ENCODE results near the gene CLCN6.

The CLCN6 gene, protein sequence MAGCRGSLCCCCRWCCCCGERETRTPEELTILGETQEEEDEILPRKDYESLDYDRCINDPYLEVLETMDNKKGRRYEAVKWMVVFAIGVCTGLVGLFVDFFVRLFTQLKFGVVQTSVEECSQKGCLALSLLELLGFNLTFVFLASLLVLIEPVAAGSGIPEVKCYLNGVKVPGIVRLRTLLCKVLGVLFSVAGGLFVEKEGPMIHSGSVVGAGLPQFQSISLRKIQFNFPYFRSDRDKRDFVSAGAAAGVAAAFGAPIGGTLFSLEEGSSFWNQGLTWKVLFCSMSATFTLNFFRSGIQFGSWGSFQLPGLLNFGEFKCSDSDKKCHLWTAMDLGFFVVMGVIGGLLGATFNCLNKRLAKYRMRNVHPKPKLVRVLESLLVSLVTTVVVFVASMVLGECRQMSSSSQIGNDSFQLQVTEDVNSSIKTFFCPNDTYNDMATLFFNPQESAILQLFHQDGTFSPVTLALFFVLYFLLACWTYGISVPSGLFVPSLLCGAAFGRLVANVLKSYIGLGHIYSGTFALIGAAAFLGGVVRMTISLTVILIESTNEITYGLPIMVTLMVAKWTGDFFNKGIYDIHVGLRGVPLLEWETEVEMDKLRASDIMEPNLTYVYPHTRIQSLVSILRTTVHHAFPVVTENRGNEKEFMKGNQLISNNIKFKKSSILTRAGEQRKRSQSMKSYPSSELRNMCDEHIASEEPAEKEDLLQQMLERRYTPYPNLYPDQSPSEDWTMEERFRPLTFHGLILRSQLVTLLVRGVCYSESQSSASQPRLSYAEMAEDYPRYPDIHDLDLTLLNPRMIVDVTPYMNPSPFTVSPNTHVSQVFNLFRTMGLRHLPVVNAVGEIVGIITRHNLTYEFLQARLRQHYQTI

DNA sequence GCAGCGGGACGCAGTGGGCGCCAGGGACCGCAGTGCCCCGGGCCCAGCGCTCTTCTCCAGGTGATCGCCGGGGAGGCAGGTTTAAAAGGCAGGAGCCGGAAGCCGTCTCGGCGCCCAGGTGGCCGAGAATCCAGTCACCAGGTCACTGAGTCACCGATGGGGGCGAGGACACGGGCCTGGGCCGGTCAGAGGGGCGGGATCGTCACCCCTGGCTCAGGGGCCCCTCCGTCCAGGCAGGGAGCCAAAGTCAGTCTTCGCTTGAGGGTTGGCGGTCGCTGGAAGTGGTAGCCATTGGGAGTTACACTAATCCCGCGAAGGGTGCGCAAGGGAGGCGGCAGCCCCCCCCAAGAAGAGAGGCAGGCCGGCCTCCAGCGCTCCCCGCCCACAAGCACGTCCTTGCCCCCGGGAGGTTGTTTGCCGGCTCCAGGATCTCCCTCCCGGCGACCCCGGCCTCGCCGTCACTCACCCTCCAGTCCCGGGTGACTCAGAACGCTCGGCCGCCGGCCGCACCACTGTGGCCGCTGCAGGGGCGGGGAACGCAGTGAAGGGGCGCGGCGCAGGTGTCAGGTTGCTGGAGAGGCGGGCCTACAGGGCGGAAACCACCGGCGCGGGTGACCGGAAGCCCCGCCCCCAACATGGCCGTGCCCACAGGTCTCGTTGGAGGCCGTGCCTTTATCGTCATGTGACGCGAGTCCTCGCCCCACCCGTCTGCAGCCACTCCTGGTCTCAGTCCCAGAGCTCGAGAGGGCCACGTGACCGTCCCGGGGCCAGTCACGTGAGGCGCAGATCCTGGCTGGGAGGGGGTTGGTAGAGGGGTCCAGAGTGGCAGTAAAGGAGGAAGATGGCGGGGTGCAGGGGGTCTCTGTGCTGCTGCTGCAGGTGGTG lies at the start of gene CLCN6, which contains the start of gene MTHFR:
Gene CLCN6 (plus strand): TSS at position 770 of the 885 bp plus-strand sequence. CDS start 72 bp downstream, at position 842.
Gene MTHFR (minus strand): TSS at position 543 of the 885 bp plus-strand sequence. CDS start 2,848 bp downstream, outside the sequence.
- DNase-seq (ENCODE audit: low read depth): peak; percentile 97

DNA sequence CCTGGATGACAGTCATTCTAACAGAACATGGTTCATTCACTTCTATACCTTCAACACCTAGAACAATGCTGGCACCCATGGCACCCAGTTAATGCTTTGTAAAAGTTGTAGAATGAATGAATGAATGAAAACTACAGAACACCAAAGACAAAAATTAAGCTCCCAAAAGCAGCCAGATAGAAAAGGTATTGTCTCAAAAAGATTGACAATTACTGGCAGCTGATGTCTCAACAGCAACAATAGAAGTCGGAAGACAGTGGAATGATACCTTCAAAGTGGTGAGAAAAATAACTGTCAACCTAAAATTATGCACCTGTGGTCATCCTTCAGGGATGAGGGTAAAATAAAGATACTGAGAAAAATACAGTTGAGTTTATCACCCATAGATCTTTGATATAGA lies 48.9 kb upstream of the CLCN6 start:
- no peak for DNase-seq (ENCODE audit: low read depth)

DNA sequence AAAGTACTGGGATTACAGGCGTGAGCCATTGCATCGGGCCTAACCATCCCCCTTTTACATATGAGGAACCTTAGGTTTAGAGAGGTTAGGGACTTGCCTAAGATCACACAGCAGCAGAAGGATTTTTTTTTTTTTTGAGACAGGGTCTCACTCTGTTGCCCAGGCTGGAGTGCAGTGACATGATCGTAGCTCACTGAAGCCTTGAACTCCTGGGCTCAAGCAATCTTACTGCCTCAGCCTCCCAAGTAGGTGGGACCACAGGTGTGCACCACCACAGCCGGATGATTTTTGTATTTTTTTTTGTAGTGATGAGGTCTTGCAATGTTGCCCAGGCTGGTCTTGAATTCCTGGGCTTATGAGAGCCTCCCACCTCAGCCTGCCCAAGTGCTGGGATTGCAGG lies 46.2 kb upstream of the CLCN6 start:
- DNase-seq (ENCODE audit: low read depth): no peak

DNA sequence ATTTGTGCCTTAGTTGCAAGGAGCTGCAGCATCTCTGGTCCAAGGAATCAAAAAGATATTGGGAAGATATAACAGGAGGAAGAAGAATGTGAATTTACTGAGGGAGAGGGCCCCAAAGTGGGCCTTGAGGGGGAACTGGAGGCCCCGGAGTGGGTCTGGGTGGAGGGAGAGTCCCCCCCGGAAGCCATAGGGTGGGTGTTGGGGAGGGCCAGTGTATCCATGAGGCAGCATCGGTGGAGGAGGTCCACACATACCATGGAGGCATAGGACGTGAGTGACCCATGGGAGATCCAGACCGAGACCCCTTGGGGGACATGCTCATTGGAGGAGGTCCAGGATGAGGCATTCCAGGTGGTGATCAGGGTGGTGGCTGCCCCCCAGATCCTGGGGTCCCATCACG lies 44.7 kb upstream of the CLCN6 start:
- no peak for DNase-seq (ENCODE audit: low read depth)

DNA sequence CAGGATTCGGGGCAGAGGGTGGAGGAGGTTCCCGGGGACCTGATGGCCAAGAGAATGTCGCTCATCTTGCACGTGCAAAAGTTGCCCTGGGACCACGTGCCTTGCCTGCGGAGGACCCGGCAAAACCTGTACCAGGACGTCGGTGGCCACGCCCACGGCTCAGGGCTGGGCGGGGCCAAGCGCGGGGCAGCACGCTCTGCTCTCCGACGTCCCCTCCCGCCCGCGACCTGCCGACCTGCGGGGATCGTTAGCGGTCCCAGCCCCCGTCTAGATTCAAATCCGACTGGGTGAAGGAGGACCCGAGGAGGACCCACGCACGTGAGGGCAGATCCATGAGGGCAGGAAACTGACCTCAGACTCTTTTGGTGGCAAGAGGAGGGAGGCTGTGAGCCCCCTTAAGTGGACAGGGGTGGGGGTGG lies 44.0 kb upstream of the CLCN6 start, which contains the start of gene C1orf167:
Gene C1orf167 (plus strand): TSS at position 206 of the 419 bp plus-strand sequence. CDS start 2,208 bp downstream, outside the sequence.
- DNase-seq (ENCODE audit: low read depth): no peak

DNA sequence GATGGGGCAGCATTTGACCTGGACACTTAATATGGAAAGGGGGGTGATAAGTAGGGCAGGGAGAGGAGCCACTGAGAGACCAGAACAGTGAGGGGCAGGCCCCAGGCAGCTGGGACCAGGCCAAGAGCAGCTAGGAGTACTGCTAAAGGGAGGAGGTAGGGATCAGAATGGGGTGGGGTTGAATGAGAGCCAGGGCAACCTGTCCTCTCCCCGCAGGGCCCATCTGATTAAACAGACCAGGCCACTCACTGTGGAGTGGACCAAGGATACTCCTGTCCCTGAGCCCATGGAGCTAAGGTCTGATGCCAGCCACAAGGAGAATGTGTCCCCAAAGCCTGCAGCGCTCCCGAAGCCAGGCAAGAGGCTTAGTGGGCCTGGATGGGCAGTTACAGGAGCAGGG lies 41.9 kb upstream of the CLCN6 start:
- DNase-seq (ENCODE audit: low read depth): no peak

DNA sequence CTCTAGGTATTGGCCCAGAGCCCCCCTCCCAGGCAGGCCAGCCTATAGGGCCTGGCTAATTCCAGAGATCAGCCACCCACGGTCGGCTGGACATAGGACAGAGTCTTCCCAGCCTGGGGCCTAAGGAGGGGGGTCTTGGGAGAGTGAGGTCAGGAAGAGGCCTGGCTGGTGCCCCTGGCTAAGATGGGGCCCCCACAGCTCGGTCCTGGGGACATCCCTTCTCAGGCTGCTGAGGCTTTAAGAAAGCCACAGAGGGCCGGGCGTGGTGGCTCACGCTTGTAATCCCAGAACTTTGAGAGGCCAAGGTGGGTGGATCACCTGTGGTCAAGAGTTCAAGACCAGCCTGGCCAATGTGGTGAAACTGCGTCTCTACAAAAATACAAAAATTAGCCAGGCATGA lies 41.5 kb upstream of the CLCN6 start:
- DNase-seq (ENCODE audit: low read depth): no peak

DNA sequence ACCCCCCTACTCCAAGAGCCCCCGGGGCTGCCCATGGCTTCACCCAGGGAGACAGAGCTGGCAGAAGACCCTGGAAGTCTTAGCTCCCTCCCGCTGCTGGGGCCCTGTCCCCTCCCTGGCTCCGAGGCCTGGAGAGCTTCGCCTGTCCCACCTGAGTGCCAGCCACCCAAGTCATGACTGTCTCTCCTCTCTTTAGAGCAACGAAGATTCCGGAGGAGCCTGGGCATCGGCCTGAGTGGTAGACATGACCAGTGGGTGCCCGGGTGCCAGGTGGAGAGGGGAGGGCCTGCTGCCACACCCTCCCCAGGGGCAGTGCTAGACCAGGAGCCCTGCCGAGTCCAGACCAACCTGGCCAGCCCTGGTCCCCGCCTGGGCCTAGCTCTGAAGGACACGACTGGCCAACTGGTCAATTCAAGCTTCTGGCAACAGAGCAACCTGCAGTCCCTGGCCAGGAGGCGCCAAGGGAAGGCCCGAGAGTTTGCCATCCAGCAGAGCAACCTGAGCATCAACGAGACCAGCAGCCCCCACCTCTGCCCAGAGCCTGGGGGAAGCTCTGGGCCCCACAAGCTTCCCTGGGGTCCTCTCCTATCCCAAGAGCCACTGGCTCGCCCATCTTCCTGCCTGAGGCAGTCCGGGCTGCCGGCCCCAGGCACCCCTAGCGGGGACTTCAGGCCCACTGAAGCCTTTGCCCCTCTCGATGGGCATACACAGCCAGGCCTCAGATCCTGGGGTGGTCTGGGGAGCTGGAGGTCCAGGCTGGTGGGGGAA lies 40.1 kb upstream of the CLCN6 start:
- DNase-seq (ENCODE audit: low read depth): no peak

DNA sequence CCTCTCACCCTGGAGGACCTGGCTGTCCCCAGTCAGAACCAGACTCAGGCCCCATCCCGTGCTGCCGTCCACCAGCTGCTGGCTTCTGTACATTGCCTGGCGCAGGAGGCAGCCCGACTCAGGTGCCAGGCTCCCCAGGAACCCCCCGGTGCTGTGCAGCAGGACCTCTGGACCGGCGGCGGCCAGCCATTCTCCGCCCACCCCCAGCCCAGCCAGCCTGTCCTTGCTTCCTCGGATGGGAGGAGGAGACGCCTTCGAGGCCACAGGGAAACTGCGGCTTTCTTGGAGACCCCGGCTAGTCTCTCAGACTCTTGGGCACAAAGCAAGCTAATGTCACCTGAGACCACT lies 39.6 kb upstream of the CLCN6 start:
- DNase-seq (ENCODE audit: low read depth): no peak

DNA sequence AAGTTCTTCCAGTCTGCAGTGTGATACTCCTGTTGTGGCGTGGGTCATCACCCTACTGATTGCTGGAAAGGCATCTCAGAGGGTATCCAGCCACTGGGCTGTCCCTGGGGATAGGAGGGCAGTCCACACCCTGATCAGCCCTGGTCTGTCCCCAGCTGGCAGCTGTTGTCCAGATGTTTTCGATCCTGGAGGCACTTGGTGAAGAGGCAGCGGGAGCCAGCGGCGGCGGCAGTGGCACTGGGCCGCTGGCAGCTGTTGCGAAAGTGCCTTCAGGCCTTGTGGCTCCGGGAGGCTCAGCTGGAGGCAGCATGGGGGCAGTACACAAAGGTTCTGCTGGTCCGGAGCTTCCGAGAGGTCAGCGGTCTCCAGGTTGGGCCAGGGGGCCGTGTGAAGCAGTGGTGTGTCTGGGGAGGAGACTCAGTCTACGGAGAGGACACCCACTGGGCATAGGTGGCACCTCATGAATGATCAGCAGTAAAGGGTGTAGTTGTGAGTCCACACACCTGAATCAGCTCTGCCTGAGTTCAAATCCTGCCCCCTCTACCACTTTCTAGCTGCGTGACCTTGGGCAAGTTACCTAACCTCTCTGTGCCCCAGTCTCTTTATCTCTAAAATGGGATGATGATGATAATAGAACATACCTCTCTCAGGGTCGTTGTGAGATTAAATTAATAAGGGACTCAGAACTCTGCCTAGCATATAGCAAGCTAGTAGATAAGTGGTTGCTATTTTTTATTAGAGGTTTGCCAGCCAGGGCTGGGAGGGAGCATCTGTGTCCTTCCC lies 37.9 kb upstream of the CLCN6 start:
- no peak for DNase-seq (ENCODE audit: low read depth)

DNA sequence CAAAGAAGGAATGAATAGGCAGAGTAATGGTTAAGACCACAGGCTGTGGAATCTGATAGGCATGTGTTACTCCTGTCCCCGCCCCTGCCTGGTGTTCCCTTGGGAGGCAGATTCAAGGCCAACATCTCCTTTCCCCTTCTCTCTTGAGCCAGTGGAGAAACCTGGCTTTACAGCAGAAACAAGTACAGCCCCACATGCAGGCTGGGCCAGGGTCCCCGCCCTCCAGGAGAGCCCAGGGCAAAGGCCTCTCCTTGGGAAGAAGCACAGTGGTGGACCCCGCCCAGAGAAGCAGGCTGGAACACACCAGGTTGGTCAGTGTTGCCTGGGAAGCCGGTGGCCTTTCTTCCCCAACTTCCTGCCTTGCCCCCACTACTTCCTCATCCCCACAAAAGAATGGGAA lies 37.2 kb upstream of the CLCN6 start:
- no peak for DNase-seq (ENCODE audit: low read depth)

DNA sequence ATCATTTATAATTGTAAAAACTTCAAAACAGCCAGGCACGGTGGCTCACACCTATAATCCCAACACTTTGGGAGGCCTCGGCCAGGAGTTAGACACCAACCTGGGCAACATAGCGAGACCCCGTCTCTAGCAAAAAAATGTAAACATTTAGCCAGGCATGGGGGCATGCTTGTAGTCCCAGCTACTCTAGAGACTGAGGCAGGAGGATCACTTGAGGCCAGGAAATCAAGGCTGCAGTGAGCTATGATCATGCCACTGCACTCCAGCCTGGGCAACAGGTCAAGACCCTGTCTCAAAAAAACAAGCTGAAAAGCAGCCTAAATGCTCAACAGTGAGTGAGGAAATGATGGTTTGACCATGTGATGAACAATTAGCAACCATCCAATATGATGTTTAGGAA lies 36.7 kb upstream of the CLCN6 start:
- DNase-seq (ENCODE audit: low read depth): no peak

DNA sequence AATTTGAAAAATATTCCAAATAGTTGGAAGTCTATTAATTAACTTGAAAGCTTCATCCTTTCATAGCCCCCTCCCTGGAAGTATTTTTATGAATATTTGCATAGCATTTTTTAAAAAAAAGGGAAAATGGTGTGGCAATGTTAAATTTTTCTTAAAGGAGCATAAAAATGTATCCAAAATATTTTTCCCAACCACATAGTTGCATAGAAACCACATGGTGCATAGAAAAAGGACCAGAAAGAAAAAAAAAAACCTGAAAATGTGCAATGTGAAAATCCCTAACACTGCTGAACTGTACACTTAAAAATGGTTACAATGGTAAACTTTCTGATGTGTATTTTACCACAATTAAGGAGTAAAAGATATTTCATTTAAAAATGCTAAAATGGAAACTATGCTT lies 36.0 kb upstream of the CLCN6 start:
- DNase-seq (ENCODE audit: low read depth): no peak

DNA sequence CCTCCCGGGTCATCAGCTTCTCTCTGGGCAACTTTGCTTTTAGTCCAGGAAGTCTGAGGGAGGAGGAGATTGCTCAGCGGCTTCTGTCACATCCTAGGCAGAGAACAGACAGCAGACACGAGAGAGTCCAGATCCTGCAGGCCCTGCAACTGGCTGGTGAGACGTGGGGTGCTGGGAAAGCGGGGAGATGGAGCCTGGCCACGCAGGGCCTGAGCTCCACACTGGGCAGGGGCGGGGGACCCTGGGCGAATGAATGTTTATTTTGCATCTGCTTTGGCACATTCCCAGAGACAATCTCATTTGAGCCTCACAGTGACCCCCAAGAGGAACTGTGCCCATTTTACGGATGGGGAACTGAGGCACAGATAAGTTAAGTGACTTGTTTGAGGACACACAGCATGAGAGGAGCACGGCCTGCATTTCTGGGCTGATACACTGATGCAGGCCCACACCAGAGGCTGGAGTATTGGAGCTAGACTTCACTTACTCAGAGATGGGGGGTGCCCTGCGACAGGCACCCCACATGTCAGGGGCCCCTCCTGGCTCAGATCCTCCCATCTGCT lies 34.4 kb upstream of the CLCN6 start:
- no peak for DNase-seq (ENCODE audit: low read depth)

DNA sequence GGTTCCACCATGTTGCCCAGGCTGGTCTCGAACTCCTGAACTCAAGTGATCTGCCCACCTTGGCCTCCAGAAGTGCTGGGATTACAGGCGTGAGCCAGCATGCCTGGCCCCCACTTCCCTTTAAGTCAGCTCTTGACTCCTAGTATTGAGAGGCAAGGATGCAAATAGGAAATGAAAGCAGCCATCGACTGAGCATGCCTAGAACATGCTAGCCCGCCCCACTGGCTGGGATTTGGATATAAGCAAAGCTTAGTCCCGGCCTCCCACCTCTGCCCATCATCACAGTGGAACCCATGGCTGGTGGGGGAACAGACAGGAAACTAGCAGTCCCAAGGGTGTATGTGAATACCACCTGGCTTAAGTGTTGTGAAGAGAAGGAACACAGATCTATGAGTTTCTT lies 33.5 kb upstream of the CLCN6 start:
- DNase-seq (ENCODE audit: low read depth): no peak

DNA sequence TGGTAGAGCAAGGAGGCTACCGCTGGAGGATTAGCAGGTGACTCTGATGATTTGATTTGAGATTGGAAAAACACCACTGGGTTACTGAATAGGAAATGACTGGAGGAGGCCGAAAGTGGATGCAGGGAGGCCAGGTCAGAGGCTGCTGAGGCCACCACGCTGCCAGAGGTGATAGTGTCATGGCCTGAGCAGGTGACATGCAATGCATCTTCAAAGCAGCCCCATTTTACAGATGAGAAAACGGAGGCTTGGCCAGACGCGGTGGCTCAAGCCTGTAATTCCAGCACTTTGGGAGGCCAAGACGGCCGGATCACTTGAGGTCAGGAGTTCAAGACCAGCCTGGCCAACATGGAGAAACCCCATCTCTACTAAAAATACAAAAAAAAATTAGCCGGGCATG lies 31.2 kb upstream of the CLCN6 start:
- DNase-seq (ENCODE audit: low read depth): no peak

DNA sequence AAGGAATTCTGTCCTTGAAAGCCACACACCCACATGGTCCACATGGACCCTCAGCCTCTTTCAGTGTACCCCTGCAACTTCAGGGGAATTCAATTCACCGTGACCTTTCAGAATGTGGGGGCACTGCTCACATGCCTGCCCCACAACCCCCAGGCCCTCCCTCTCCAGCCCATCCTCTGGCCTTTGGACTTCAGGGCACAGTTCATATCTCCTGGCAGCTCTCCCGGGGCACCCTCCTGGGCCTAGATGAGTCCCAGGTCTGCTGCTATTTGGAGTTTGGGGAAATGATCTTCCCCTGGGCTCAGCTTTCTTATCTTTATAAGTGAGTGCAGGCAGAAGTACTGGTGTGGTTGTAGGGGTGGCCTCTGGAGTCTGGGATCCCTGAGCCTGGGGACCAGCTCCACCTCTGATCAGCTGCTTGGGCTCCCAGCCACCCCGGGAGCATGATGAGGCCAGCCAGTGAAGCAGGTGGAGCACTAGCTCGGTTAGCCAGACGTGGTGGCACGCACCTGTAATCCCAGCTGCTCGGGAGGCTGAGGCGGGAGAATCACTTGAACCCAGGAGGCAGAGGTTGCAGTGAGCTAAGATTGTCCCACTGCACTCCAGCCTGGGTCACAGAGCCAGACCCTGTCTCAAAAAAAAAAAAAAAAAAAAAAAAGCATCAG lies 28.2 kb upstream of the CLCN6 start:
- DNase-seq (ENCODE audit: low read depth): no peak

DNA sequence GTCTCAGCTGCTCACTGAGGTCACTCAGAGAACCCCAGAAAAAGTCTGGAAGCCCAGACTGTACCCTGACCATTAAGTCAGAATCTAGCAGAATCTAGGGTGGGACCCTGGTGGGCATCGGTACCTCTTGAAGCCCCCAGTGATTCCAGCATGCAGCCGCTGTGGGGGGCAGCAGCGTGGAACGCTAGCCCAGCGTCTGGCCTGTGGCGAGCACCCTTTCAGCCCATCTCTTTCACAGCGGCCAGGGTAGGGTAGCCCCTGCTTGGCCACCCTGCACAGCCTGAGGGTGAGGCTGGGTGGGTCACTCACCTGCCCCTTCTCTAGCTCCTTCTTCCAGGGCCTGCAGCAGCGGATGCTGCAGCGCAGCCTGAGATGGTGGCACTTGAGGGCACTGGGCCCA lies 27.7 kb upstream of the CLCN6 start:
- DNase-seq (ENCODE audit: low read depth): no peak

DNA sequence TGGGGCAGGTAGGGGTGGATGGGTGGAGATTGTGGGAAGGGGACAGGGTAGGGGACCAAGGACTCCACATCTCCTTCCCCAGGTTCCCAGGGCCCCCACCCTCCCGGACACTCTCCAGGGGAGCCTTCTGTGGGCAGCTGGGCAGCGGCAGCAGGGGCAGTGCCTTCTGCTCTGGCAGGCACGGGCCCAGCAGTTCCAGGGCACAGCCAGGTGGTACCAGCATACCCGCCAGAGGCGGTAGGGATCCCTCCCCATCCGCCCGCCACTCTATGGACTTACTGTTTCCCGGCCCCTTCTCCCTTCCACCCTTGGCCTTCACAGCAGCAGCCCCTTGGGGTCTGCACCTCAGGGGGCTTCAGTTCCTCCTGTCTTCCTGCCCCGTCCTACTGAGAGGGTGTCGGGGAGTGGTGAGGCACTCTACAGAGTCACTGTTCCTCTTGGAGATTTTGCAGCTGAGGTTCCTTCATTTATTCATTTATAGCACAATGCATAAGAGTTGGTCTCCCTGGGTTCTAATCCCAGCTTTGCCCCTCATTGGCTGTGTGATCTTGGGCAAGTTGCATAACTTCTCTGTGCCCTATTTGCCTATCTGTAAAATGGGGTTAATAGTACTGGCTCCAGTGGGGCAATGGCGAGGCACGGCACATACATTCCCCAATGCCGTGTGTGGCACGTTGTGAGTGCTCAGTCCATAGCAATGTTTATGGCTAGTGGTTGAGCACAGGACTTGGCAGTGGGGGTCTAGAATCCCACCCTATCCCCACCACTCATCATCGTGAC lies 27.0 kb upstream of the CLCN6 start:
- DNase-seq (ENCODE audit: low read depth): no peak

All from stromal cell of bone marrow (primary cell).